Memory B cell (primary cell): ENCODE measurements around the gene TRIM42.

Source experiments
- ATAC-seq: fragments of 150-1000 bp; cut with Tn5 transposase; 2 replicates; pipeline ENCODE4 v1.10.0; 2021; ENCODE audit warnings: low read depth, mild to moderate bottlenecking, moderate library complexity
- DNase-seq, 2 donors: peaks; one replicate each; pipeline ENCODE4 v3.0.0; 2022; ENCODE audit warnings: low spot score in 2 of 2
- H3K27ac Mint-ChIP-seq: one replicate; pipeline ENCODE4 v1.8.0; 2022; ENCODE audit warnings: mild to moderate bottlenecking, moderate library complexity, mixed read lengths
- H3K27me3 Mint-ChIP-seq: one replicate; pipeline ENCODE4 v1.8.0; 2022; ENCODE audit warnings: mixed read lengths
- H3K36me3 Mint-ChIP-seq: one replicate; pipeline ENCODE4 v1.8.0; 2022; ENCODE audit warnings: mild to moderate bottlenecking, mixed read lengths
- H3K4me1 Mint-ChIP-seq: one replicate; pipeline ENCODE4 v1.8.0; 2022; ENCODE audit warnings: mixed read lengths
- H3K4me3 Mint-ChIP-seq: one replicate; pipeline ENCODE4 v1.8.0; 2022; ENCODE audit warnings: mild to moderate bottlenecking, moderate library complexity, mixed read lengths
- H3K9me3 Mint-ChIP-seq: one replicate; pipeline ENCODE4 v1.8.0; 2022; ENCODE audit warnings: mixed read lengths

The TRIM42 gene

DNA sequence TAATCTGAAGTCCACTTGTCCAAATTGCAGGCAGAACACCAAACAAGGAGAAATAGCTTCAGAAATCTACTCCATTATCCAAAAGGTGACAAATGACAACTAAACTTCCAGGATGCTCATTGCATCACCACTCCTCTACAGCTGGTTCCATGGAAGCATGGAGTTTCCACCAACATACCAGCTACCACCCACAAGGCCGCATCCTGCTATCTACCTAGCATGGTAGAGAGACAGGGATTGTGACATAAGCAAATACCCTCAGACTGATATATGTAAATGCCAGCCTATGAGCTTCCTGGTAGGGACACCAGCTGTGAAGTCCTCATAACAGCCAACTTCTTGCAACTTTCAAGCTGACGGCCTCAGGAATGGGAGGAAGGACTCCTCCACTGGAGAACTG, at the start of gene TRIM42:
Gene TRIM42 (plus strand): TSS at position 301 of the 400 bp plus-strand sequence. CDS start 166 bp downstream, outside the sequence.
- DNase-seq = no peak
- Mint-ChIP-seq H3K4me1 (no peaks in the 10 kb centered on the region), H3K27ac (no peak within 1 kb of the TSS), H3K9me3 (peaks cover 4% of the 10 kb centered on the region), H3K27me3 (peaks cover 2% of the 10 kb centered on the region), H3K36me3 (no peaks in the 10 kb centered on the region), H3K4me3 (no peak within 1 kb of the TSS)
- no peak for ATAC-seq

DNA sequence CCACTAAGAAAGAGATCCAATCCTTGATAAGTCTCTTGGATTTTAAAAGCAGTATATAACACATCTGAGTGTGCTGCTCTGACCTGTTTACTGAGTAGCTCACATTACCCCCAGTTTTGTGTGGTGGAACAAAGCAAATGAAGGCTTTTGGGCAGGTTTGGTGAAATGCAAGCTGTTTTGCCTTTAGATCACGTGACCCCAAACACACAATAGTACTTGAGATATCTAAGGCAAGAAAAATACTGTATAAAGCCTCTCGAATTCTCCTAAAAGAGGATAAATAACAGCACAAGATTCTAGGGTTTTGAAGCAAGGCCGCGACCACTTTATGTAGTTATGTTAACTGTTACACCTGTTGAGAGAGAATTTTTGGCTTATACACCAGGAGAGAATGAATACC, 49.3 kb upstream of the TRIM42 start:
- DNase-seq (no peak), ATAC-seq (no peak)
- Mint-ChIP-seq H3K36me3 (no peaks in the 10 kb centered on the region), H3K4me1 (no peaks in the 10 kb centered on the region), H3K4me3 (no peak overlapping the region), H3K27ac (no peak overlapping the region), H3K27me3 (no peaks in the 10 kb centered on the region), H3K9me3 (no peaks in the 10 kb centered on the region)

DNA sequence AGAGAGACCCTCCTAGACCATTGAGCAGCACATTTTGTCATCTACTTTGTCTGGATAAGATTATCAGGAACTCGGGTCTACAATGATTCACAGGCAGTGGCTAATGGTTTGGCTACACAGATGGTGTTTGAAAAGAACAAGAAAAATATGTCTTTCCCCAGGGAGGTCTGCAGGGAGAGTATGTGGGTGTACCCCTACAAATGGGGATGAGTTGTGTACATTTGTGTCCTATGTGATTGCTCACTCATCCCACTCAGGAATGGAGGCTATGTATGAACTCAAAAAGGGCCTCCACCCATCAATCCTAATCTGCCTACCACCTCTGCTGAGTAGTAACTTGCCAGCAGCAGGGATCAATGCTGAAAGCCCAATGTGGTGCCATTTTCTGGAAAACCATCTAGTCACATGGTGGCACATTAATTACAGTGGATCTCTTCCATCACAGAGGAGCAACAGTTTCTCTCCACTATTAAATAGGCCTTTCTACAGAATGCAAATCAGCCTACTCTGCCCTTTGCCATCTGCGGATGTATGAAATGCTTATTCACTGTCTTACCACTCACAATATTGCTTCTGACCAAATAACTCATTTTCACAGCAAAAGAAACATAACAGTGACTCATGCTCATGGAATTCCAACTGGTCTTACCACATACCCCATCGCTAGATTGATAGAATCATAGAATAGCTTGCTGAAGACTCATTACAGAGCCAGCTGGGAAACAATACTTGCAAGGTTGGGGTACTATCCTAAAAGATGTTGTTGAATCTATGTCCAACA, 48.3 kb upstream of the TRIM42 start:
- Mint-ChIP-seq H3K4me3 (no peak overlapping the region), H3K27ac (no peak overlapping the region), H3K9me3 (no peaks in the 10 kb centered on the region), H3K4me1 (no peaks in the 10 kb centered on the region), H3K36me3 (no peaks in the 10 kb centered on the region), H3K27me3 (no peaks in the 10 kb centered on the region)
- ATAC-seq (no peak), DNase-seq (no peak)

DNA sequence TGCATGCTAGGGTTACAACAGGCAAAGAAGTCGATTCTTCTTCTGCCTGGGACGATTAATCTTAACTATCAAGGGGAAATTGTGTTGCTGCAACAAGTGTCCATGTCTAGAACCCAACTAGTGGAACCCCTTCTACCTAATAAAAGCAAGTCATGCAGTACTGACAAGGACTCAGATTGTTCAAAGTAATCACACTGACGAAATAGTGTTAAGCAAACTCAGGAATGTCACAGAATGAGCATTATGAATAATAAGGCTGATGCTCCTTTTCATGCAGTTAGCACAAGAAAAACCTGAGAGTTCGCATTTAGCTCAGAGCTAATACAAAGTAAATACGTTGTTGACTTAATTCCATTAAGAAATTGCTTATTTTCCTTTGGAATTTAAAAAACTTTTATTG, 47.5 kb upstream of the TRIM42 start:
- DNase-seq = no peak
- no peaks in the 10 kb centered on the region for H3K4me1 Mint-ChIP-seq
- no peaks in the 10 kb centered on the region for H3K9me3 Mint-ChIP-seq
- no peaks in the 10 kb centered on the region for H3K27me3 Mint-ChIP-seq
- H3K36me3 Mint-ChIP-seq = no peaks in the 10 kb centered on the region
- H3K27ac Mint-ChIP-seq = no peak overlapping the region
- no peak for ATAC-seq
- H3K4me3 Mint-ChIP-seq = no peak overlapping the region

DNA sequence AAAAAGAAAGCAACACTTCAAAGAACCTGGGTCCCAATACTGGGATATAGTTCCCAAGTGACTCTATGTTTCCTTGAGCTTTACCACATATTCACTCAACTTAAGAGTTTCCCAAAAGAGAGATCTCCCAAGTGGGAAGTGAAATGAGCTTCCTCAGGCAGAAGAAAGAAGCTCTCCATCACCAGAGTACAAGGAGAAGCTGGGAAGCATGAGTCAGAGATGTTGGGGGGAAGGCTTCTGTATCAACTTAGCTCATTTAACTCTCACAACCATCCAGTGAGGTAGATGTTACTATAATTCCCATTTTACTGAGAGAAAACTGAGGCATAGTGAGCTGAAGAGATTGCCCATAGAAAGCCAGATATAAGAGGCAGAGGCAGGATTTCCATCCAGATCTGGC, 47.0 kb upstream of the TRIM42 start:
- Mint-ChIP-seq H3K4me3 (no peak overlapping the region), H3K4me1 (no peaks in the 10 kb centered on the region), H3K27me3 (no peaks in the 10 kb centered on the region), H3K9me3 (no peaks in the 10 kb centered on the region), H3K27ac (no peak overlapping the region), H3K36me3 (no peaks in the 10 kb centered on the region)
- DNase-seq = no peak
- ATAC-seq = no peak

DNA sequence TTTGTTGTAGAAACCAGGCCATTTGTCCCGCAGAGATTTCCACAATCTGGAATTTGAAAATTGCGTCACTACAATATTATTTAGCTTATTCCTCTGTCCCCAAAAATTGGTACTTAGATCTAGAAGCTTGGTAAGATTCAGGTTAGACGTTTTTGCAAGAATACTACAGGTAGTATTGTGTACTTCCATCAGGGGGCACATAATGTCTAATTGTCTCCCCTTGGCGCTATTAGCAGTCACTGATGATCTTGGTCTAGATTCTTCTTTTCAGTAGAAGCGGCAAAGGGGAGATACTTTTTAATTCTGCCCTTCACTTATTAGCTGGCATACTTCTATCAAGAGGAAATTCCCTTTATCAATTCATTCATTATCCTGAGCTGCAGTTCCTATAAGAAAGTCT, 42.6 kb upstream of the TRIM42 start:
- H3K27me3 Mint-ChIP-seq = no peaks in the 10 kb centered on the region
- no peaks in the 10 kb centered on the region for H3K36me3 Mint-ChIP-seq
- H3K9me3 Mint-ChIP-seq = no peaks in the 10 kb centered on the region
- H3K4me3 Mint-ChIP-seq = no peak overlapping the region
- DNase-seq (no peak), ATAC-seq (no peak)
- no peaks in the 10 kb centered on the region for H3K4me1 Mint-ChIP-seq
- H3K27ac Mint-ChIP-seq = no peak overlapping the region

DNA sequence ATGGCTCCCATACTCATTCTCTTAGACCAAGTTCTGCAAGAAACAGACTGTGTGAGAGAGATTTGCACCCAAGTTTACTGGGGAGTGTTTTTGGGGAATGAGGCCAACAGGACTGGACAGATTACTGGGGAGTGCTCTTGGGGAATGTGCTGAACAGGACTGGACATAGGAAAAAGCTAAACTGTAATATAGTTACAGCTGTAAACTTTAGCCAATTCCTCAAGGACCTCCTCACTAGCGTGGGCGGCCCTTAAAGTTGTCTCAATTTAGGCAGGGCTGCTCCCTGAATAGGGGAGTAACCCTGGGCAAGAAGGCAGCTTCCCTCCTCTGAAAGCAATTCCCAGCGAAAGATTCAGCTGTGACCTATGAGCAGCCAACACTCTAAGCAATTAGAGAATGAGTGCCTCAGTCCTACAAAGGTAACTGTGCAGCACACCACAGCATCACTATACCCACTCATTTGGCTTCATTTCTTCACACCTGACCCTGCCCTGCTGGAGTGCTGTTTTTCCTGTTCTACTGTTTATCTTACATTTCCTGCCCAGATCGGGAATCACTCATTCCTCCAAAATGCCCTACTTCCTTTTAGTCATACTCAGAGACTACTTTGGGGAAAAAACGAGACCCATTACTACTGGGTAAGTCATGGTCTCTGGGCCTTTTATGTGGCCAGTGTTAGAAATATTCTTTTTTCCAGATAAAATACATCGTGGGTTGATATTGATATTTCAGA, 41.3 kb upstream of the TRIM42 start:
- H3K9me3 Mint-ChIP-seq = no peaks in the 10 kb centered on the region
- ATAC-seq (no peak), DNase-seq (no peak)
- no peak overlapping the region for H3K4me3 Mint-ChIP-seq
- no peak overlapping the region for H3K27ac Mint-ChIP-seq
- no peaks in the 10 kb centered on the region for H3K4me1 Mint-ChIP-seq
- H3K27me3 Mint-ChIP-seq = no peaks in the 10 kb centered on the region
- no peaks in the 10 kb centered on the region for H3K36me3 Mint-ChIP-seq

DNA sequence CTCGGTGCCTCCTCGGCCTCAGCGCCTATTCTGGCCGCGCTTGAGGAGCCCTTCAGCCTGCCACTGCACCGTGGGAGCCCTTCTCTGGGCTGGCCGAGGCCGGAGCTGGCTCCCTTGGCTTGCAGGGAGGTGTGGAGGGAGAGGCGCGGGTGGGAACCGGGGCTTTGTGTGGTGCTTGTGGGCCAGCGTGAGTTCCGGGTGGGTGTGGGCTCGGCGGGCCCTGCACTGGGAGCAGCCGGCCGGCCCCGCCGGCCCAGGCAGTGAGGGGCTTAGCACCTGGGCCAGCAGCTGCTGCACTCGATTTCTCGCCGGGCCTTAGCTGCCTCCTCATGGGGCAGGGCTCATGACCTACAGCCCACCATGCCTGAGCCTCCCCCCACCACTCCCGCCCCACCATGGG, 26.6 kb upstream of the TRIM42 start:
- DNase-seq = no peak
- H3K4me1 Mint-ChIP-seq = no peaks in the 10 kb centered on the region

DNA sequence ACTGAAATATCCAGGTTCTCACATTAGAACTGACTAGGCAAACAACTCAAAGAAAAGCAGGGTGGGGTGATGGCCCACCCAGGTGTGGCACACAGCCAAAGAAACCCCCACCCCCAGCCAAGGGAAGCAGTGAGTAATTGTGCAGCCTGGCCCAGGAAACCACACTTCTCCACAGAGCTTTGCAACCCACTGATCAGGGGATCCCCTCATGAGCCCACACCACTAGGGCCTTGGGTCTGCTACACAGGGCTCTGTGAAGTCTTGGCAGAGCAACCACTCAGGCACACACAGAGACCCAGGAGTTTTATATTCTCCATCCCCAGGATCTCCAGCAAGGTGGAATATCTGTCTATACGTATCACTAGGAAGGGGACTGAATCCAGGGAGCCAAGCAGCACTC, 22.2 kb upstream of the TRIM42 start:
- H3K9me3 Mint-ChIP-seq = peaks cover 2% of the 10 kb centered on the region
- no peak for DNase-seq
- no peaks in the 10 kb centered on the region for H3K4me1 Mint-ChIP-seq
- no peak for ATAC-seq
- no peak overlapping the region for H3K4me3 Mint-ChIP-seq
- H3K36me3 Mint-ChIP-seq = no peaks in the 10 kb centered on the region
- no peak overlapping the region for H3K27ac Mint-ChIP-seq
- H3K27me3 Mint-ChIP-seq = peaks cover 6% of the 10 kb centered on the region

More for the DNA sequence above, 26.6 kb upstream of the TRIM42 start:
- Mint-ChIP-seq H3K9me3 (no peaks in the 10 kb centered on the region), H3K36me3 (no peaks in the 10 kb centered on the region), H3K27me3 (peaks cover 8% of the 10 kb centered on the region), H3K4me3 (no peak overlapping the region), H3K27ac (no peak overlapping the region)
- no peak for ATAC-seq

DNA sequence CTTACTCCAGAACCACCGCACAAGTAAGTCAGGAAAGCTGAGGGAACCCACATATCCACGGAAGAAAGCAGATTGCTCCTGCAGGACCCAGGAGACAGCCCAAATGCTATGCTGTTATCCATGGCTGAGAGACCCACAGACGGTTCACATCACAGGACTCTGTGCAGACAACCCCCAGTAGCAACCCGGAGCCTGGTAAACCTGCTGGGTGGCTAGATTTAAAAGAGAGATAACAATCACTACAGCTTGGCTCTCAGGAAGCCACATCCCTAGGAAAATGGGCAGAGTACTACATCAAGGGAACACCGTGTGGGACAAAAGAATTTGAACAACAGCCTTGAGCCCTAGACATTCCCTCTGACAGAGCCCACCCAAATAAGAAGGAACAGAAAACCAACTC, 13.8 kb upstream of the TRIM42 start:
- H3K4me1 Mint-ChIP-seq = no peaks in the 10 kb centered on the region
- ATAC-seq (no peak), DNase-seq (no peak)
- H3K36me3 Mint-ChIP-seq = no peaks in the 10 kb centered on the region
- H3K4me3 Mint-ChIP-seq = no peak overlapping the region
- no peak overlapping the region for H3K27ac Mint-ChIP-seq
- no peaks in the 10 kb centered on the region for H3K27me3 Mint-ChIP-seq
- H3K9me3 Mint-ChIP-seq = peaks cover 16% of the 10 kb centered on the region

DNA sequence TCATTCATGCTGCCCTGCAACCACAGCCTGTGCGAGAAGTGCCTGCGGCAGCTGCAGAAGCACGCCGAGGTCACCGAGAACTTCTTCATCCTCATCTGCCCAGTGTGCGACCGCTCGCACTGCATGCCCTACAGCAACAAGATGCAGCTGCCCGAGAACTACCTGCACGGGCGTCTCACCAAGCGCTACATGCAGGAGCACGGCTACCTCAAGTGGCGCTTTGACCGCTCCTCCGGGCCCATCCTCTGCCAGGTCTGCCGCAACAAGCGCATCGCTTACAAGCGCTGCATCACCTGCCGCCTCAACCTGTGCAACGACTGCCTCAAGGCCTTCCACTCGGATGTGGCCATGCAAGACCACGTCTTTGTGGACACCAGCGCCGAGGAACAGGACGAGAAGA, 4.7 kb downstream of the TRIM42 start:
- peaks cover 2% of the 10 kb centered on the region for H3K9me3 Mint-ChIP-seq
- no peak for ATAC-seq
- no peak for DNase-seq

DNA sequence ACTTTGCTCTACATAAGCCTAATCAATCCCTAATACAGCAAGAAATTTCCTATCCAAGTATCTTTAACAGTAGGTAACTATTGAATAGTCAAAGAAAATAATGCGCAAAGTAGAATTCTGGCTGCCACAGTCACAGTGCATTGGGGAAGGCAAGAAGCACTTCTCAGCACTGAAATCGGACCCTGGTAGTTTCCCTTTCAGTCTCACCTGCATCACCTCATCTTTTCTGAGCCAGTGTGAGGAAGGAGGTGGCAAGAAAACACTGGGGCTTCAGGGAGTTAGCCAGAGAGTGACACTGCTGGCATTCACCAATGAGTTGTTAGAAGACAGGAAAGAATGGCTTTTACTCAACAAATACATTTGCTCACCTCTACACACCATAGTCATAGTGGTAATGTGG, 8.3 kb downstream of the TRIM42 start:
- ATAC-seq (no peak), DNase-seq (no peak)
- no peaks in the 10 kb centered on the region for H3K36me3 Mint-ChIP-seq
- H3K9me3 Mint-ChIP-seq = no peaks in the 10 kb centered on the region
- H3K4me3 Mint-ChIP-seq = no peak overlapping the region
- no peaks in the 10 kb centered on the region for H3K4me1 Mint-ChIP-seq
- peaks cover 2% of the 10 kb centered on the region for H3K27me3 Mint-ChIP-seq
- no peak overlapping the region for H3K27ac Mint-ChIP-seq

More for the DNA sequence above, 4.7 kb downstream of the TRIM42 start:
- H3K36me3 Mint-ChIP-seq = no peaks in the 10 kb centered on the region
- no peaks in the 10 kb centered on the region for H3K4me1 Mint-ChIP-seq
- H3K4me3 Mint-ChIP-seq = no peak overlapping the region
- no peak overlapping the region for H3K27ac Mint-ChIP-seq
- H3K27me3 Mint-ChIP-seq = peaks cover 2% of the 10 kb centered on the region

DNA sequence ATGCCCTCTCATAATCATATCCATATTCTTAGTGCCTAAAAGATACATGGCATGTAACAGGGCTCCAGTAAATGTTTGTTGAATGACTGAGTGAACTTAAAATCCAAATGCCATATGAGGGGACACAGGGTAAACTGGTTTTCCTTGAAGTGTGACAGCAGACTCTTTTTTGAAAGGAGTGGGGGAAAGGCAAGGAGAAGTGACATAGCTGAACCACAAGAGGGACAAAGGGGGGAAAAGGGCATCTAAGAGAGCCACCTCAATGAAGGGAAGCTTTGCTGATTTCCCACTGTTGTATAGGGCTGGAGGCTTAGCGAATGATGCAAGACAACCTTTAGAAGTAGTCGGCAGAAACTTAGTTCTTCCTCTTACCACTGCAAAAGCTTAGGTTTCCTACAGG, 9.1 kb downstream of the TRIM42 start:
- Mint-ChIP-seq H3K9me3 (no peaks in the 10 kb centered on the region), H3K4me1 (no peaks in the 10 kb centered on the region), H3K4me3 (no peak overlapping the region), H3K36me3 (no peaks in the 10 kb centered on the region), H3K27me3 (peaks cover 2% of the 10 kb centered on the region), H3K27ac (no peak overlapping the region)
- DNase-seq = no peak
- no peak for ATAC-seq

DNA sequence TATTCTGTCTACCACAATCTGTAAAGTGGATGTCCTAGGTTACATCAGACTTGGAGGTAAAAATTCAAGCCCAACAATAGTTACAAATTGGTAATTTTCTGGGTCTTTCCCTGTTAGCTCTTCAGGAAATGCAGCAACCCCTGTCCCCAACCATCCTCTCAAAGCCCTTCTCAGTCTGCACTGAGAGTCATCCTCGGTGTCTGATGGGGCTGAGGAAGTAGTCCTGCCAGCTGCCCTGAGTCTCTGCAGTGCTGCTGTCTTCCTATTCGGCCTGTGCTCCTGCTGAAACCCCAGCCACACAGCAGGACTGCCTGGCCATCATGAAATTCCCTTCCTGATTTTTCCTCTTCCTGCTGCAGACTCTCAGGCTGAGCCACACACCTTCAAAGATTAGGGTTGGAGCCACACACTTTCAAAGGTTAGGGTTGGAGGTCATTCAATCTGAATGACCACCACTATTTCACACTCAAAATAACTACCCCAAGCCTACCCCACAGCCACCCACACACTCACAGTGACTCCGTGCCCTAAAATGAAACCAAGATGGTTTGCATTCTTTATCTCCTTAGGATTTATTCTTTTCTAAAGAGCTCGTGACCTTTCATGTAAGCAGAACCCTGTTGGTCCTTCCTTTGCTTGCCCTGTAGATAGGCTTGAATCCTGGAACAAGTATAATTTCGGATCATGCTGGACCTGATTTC, 17.6 kb downstream of the TRIM42 start:
- DNase-seq = no peak

More for the DNA sequence above, 17.6 kb downstream of the TRIM42 start:
- H3K36me3 Mint-ChIP-seq = no peaks in the 10 kb centered on the region
- no peak overlapping the region for H3K27ac Mint-ChIP-seq
- no peaks in the 10 kb centered on the region for H3K4me1 Mint-ChIP-seq
- ATAC-seq = no peak
- peaks cover 1% of the 10 kb centered on the region for H3K27me3 Mint-ChIP-seq
- H3K9me3 Mint-ChIP-seq = no peaks in the 10 kb centered on the region
- H3K4me3 Mint-ChIP-seq = no peak overlapping the region
